Thyroid gland (tissue), 4 donors: Measurements from ENCODE around the gene FYN.

Experiments
- POLR2A ChIP-seq, 2 donors: fragments of 450-650 bp; IDR thresholded peaks; one replicate each; pipeline ENCODE4 v1.6.1; 2017; ENCODE audit warnings: antibody characterized with exemption in 2 of 2, mild to moderate bottlenecking in 2 of 2, moderate library complexity in 1 of 2
- TF ChIP-seq, protein P1 (sequence below), 6 experiments: fragments of 200-600 bp in 3 of 6; fragments of 450-650 bp in 3 of 6; sonication (generic) in 3 of 6; IDR thresholded peaks; one replicate each; pipeline ENCODE4 v1.5.1; 2016 to 2019; ENCODE audit warnings: antibody characterized with exemption in 6 of 6, mild to moderate bottlenecking in 2 of 6, inconsistent platforms in 1 of 6, moderate library complexity in 1 of 6

DNA sequence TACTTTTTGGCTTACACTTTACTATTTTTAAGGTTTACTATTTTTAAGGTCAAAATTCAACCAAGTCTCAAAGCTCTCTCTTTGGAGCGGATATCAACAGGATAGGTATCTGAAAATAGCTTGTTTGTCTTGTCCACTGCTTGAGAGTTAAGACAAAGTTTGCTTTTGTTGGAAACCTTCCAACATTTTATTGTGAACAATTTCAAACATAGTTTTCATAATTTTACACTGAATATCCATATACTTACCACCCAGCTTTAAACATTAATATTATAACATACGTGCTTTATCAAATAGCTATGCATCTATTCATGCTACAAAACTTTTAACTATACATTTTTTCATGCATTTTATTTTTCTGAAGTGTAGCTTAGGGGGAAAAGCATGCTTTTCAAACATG is 109.9 kb downstream of the FYN start:
- TF ChIP-seq, protein P1, sequence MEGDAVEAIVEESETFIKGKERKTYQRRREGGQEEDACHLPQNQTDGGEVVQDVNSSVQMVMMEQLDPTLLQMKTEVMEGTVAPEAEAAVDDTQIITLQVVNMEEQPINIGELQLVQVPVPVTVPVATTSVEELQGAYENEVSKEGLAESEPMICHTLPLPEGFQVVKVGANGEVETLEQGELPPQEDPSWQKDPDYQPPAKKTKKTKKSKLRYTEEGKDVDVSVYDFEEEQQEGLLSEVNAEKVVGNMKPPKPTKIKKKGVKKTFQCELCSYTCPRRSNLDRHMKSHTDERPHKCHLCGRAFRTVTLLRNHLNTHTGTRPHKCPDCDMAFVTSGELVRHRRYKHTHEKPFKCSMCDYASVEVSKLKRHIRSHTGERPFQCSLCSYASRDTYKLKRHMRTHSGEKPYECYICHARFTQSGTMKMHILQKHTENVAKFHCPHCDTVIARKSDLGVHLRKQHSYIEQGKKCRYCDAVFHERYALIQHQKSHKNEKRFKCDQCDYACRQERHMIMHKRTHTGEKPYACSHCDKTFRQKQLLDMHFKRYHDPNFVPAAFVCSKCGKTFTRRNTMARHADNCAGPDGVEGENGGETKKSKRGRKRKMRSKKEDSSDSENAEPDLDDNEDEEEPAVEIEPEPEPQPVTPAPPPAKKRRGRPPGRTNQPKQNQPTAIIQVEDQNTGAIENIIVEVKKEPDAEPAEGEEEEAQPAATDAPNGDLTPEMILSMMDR (IDR thresholded peaks at IDR 0.05), result no peak
- no peak for TF ChIP-seq POLR2A (IDR thresholded peaks at IDR 0.05)
